Measurements from ENCODE around the gene PLA2G4D. TPM values are rescaled to one million over a fixed set of nuclear protein-coding genes. Genes with fewer than 3 reads are reported as not detected.
A peak's percentile ranks its signal among the peaks of the same experiment; 100 is the strongest.

Gene PLA2G4D
- total RNA-seq, 1 experiment from 2014 or later = 0.24 TPM

GRCh38 chr15:42068601-42069000, 25.8 kb downstream of the PLA2G4D start (continued):
- TF ChIP-seq PRDM15 (CRISPR knock-in tag; IDR thresholded peaks at IDR 0.05) (no peak), JAZF1 (CRISPR knock-in tag; IDR thresholded peaks at IDR 0.05) (no peak), ZNF512 (CRISPR knock-in tag; IDR thresholded peaks at IDR 0.05; ENCODE audit: borderline replicate concordance) (no peak), ZNF396 (CRISPR knock-in tag; IDR thresholded peaks at IDR 0.05; ENCODE audit: borderline replicate concordance) (no peak), NFYB (CRISPR knock-in tag; conservative IDR thresholded peaks at IDR 0.05; ENCODE audit: low read depth) (no peak), TP53 (CRISPR knock-in tag; IDR thresholded peaks at IDR 0.05) (no peak), EMX1 (CRISPR knock-in tag; IDR thresholded peaks at IDR 0.05) (no peak)

- Mint-ChIP-seq H3K4me1 (peaks cover 5% of the 10 kb centered on the region), H3K4me3 (no peak overlapping the region), H3K9me3 (no peaks in the 10 kb centered on the region), H3K27ac (no peak overlapping the region), H3K36me3 (no peaks in the 10 kb centered on the region), H3K27me3 (ENCODE audit: low read depth) (no peaks in the 10 kb centered on the region; the same call in 1 of the 2 replicates)
- ChIA-PET CTCF (interaction anchor here (0.9 to 9.2 kb wide), 7 partner anchors 16 to 94 kb away, joined by 3 to 164 read pairs (median 11); partner anchors contain the start of genes EHD4 and PLA2G4F), POLR2A (interaction anchor here (1.1 kb wide), 1 partner anchor 70 kb away, joined by 3 read pairs; no protein-coding TSS in a partner anchor)
- no peak for ATAC-seq
- DNase-seq (ENCODE audit: low spot score) = no peak
- peak; percentile 1; the same call in 1 of the 2 replicates for TF ChIP-seq CTCF (IDR thresholded peaks at IDR 0.05)
- no peak for TF ChIP-seq ATF3 (CRISPR knock-in tag; conservative IDR thresholded peaks at IDR 0.05)
Measured at GRCh38 chr15:42066764-42067415, 27.5 kb downstream of the PLA2G4D start.

GRCh38 chr15:42065468-42065867, 28.9 kb downstream of the PLA2G4D start:
- Mint-ChIP-seq H3K36me3 (no peaks in the 10 kb centered on the region), H3K27ac (no peak overlapping the region), H3K4me3 (no peak overlapping the region), H3K9me3 (no peaks in the 10 kb centered on the region), H3K27me3 (ENCODE audit: low read depth) (no peaks in the 10 kb centered on the region; the same call in 1 of the 2 replicates), H3K4me1 (peaks cover 5% of the 10 kb centered on the region)
- TF ChIP-seq ARID4B (CRISPR knock-in tag; IDR thresholded peaks at IDR 0.05; ENCODE audit: borderline replicate concordance) = no peak
- no peak for TF ChIP-seq ZNF317 (CRISPR knock-in tag; IDR thresholded peaks at IDR 0.05; ENCODE audit: borderline replicate concordance, low read depth)
- TF ChIP-seq ETV6 (CRISPR knock-in tag; IDR thresholded peaks at IDR 0.05) = no peak
- TF ChIP-seq ZNF512 (CRISPR knock-in tag; IDR thresholded peaks at IDR 0.05; ENCODE audit: borderline replicate concordance) = no peak
- ATAC-seq (no peak), DNase-seq (ENCODE audit: low spot score) (no peak)
- ChIA-PET CTCF (interaction anchor here (0.8 to 9.2 kb wide), 7 partner anchors 17 to 93 kb away, joined by 3 to 164 read pairs (median 8); no protein-coding TSS in a partner anchor), POLR2A (no interaction called here)
